Stimulated activated CD4-positive, alpha-beta T cell treated with anti-CD3 and anti-CD28 coated beads, Interleukin-4, amount 100 ng/mL, for 1 hour (primary cell): ENCODE measurements around the gene C2orf69.
"Not testable (repeated sequence)": the region's sequence is repeated elsewhere in the genome, so short reads cannot be mapped to it uniquely, and the experiment has no call there.

Experiments used
- DNase-seq: peaks from one replicate; pipeline ENCODE4 v3.0.0-alpha.2; 2020

C2orf69 gene, protein sequence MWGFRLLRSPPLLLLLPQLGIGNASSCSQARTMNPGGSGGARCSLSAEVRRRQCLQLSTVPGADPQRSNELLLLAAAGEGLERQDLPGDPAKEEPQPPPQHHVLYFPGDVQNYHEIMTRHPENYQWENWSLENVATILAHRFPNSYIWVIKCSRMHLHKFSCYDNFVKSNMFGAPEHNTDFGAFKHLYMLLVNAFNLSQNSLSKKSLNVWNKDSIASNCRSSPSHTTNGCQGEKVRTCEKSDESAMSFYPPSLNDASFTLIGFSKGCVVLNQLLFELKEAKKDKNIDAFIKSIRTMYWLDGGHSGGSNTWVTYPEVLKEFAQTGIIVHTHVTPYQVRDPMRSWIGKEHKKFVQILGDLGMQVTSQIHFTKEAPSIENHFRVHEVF

DNA sequence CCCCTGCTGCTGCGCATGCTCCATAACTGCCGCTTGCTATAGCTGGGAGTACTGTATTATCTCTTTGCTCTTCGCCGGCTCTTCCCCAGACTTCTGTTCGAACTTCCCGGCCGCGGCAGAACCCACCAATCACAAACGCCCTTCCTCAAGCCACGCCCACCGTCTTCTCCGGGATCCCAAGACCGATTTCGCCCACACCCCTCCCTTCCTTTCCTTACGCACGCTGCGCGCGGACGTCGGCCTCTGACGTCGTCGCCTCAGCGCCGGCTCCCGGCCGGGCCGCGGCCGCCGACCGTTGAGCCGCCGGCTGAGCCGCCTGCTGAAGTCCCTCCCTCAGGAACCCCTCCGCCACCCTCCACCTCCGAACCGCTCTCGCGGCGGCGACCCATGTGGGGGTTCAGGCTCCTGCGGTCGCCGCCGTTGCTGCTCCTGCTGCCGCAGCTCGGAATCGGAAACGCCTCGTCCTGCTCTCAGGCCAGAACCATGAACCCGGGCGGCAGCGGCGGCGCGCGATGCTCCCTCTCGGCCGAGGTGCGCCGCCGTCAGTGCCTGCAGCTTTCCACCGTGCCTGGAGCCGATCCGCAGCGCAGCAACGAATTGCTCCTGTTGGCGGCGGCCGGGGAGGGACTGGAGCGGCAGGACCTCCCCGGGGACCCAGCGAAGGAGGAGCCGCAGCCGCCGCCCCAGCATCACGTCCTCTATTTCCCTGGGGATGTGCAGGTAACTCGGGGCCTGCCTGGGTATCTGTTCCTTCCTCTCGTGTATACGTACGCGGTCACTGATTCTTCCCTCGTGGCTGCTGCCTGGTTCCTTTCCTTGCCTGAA lies at the start of gene C2orf69:
TSS of gene C2orf69 (plus strand) at position 242 of the 825 bp plus-strand sequence. CDS start at position 388, 146 bp downstream.
- peak; percentile 90 for DNase-seq

DNA sequence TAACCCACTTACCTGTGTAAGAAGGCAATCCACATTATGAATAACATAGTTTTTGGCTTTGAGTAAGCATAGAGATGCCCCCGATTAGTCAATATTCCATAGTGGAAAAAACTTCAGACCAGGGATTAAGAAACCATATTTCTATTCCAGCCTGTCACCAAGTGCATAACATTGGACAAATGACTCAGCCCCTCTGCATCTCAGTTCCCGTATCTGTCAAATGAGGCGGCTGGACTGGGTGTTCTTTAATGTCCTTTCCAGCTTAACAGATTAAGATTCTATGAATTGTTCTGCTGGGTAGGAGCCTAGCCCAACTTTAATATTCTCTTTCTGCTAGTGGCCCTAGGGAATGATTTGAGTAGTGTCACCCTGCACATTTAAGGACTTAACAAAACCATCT lies 48.3 kb upstream of the C2orf69 start:
- DNase-seq: no peak

DNA sequence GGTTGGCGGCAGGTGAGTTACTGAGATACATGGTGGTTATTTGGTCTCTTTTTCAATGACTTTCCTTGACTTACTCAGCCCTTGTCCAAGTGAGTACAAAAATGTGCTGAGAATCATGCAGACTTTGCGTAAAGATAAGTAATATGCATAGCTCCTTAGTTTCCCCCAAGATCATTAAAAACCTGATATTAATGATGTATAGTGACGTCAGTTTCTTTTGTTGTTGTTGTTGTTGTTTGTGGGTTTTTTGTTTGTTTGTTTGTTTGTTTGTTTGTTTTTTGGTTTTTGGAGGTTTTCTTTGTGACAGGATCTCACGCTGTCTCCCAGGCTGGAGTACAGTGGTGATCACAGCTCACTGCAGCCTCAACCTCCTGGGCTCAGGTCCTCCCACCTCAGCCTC lies 45.2 kb upstream of the C2orf69 start:
- DNase-seq: no peak

DNA sequence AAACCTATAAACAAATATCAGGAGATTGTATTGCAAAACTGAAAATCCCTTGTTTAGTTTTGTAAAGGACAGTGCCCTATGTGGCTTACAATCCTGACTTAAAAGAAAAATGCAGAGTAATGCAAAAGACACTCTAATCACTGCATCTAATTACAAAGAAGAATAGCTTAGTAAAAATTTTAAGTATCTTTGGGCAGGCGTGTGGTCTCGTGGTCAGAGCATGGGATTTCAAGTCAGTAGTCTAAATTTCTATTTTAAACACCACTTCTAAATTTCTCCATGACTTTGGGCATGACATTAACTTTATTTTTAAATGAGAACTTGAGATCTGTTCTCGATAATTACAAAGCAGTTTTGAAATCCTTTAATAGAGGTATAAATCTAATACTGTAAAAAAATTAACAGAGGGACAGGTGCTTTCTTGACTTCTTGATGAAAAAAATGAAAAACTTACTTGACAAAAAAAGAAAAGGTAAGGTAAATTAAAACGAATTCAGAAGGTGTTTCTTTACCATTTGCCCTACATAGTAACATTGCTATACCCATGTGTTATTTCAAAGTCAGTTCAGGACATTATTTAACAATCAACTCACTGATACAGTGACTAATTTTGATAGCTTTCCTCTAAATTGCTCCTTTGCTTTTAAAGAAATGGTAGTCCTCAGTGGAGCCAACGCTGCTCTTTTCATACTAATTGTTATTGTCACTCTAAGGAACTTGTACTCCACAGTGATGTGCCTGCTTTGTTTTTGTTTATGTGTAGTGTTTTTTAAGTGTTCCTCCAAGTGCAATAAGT lies 42.5 kb upstream of the C2orf69 start:
- no peak for DNase-seq

DNA sequence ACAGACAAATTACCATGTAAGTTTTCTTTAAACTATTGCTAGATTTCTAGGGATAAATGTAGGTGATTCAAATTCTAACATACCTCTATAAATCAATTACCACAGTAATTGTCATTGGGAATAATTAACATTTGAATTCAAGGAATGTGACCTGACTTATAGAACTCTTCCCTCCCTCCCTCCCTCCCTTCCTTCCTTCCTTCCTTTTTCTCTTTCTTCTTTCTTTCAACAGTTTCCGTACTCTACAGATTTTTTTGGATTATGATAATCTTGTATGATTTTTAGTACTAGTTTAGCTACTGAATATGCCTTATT lies 41.9 kb upstream of the C2orf69 start:
- DNase-seq: no peak

DNA sequence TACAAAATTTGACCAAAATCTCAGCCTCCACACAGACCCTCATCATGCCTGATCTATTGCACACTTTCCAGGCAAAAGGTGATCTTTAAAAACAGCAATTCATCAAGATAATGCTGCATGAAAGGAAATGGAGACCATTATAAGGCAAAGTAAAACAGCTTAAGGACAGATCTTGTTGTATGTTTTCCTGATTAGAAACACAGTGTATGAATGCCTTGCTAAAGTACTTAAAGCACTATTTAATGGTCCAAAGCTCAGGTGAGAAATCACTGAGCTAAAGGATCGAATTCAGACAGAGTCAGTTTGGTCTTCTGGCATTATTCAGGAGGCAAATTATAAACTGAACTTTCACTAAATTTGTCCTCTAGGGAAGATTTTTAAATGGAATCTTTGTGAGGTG lies 41.4 kb upstream of the C2orf69 start:
- DNase-seq: no peak

DNA sequence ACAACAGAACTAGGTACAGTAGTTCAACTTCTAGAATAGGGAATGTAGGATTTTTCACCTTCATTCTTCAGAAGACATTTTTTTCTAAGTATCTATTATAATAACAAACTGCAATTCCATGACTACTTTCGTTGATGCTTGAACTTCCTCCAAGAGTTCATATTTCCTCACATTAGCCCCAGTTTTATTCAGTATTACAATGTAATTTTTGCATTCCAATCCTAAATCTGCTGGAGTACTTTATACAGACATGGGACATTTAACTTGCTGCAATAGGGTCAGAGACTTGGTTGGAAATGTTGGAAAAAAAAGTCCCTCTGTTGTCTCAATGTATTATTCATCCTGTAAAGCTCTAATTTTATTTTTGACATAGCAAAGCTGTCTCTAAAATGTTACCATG lies 40.5 kb upstream of the C2orf69 start:
- no peak for DNase-seq

DNA sequence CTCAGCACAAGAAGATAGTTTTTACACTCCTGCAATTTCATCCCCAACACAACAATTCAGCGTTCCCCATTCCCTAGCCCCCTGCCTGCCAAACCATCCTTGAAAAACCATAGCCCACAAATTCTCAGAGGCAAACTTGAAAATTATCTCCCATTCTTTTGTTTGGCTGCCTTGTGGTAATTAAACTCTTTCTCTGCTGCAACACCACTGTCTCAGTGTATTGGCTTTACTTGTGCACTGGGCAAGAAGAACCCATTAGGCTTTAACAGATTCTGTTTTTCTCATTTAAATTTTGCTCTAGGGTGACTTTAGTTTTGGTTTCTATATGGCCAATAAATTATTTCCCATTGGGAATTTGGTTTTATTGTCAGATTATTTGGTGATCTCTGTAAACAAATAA lies 36.9 kb upstream of the C2orf69 start:
- DNase-seq: no peak

DNA sequence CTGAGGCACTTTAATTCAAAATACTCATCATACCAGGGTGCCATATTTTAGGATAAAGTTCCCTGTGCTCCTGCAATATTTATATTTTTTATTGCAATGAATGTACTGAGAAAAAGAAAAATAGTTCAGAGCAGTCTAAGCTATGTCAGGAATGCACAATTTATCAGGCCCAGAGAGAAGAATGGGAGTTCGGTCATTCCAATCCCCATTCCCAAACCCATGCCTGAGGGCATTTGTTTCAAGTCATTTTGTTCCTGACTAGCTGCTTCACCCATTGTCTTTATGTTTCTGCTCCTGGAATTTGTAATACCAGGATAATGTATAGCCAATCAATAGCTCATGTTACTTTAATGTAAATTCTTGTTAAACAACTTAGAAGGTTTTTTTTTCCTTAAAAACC lies 35.7 kb upstream of the C2orf69 start:
- no peak for DNase-seq

DNA sequence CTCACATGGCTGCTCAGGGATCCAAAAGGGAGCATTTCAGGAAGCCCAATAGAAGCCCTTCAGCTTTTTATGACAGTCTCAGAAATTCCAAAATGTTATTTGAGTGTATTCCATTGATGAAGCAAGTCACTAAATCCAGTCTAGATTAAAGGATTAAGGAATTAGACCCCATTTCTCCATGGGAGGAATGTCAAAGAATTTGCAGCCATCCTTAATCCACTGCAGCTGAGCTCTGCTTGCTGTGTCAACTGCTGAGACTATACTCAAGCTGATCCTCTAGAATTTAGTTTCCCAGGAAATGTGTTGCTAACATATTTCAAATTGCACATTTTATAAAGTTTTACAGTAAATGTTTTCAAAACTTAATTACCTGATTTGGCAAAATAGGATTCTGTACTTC lies 28.4 kb upstream of the C2orf69 start:
- DNase-seq: no peak

DNA sequence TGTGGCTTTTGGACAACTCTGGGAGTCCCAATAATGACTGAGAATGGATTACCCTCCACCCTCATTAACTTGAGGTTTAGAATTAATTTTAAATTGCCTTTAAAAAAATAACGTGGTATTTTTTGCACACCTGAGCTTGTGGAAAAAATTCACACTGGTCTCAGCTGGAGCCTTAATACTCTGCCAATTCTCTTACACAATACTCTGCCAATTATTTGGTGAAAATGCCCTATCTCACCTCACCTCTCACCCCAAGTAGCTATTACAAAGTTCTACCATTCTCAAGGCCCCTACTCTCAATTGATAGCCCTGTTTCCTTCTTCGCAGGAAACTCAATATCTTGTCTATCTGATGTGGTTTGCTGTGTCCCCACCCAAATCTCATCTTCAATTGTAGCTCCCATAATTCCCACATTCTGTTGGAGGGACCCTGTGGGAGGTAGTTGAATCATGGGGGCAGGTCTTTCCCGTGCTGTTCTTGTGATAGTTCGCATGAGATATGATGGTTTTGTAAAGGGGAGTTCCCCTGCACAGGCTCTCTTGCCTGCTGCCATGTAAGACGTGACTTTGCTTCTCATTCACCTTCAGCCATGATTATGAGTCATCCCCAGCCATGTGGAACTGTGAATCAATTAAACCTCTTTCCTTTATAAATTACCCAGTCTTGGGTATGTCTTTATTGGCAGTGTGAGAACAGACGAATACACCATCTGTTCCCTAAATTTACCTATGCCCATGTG lies 27.4 kb upstream of the C2orf69 start:
- no peak for DNase-seq

DNA sequence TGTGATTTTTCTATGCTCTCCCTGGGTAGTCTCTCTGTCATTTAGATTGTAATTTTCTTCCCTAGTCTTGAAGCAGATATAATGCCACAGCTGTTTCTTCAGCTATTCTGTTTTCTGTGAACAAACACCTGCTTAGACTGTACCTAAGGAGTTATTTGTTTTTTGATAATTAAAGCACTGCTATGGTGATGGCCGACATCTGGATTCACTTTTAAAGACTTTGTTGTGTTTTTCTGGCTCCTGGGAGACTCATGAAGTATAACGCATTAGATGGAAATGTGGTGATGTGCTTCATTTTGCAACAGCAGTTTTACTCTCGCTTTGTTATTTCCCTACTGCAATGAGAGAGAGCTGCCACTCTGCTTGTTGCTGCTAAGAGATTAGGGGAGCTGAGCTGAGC lies 15.7 kb upstream of the C2orf69 start:
- no peak for DNase-seq

DNA sequence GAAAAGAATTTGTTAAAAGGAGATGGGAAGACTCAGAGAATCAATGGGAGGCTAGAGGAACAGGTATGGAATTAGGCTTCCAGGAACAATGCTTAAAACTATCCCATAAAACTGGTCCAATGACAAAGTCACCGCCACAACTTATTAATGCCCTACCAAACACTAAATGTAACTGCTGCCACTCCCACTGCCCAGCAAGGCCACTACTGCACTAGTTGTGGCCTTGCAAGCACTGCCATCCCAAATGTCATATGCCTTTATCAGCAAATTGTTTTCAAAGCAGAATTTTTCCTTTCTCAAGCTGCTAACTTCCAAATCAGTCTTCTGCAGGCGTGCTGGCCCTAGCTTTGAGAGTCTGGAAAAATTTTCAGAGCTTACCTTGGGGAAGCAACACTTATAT lies 14.5 kb upstream of the C2orf69 start:
- DNase-seq: no peak

DNA sequence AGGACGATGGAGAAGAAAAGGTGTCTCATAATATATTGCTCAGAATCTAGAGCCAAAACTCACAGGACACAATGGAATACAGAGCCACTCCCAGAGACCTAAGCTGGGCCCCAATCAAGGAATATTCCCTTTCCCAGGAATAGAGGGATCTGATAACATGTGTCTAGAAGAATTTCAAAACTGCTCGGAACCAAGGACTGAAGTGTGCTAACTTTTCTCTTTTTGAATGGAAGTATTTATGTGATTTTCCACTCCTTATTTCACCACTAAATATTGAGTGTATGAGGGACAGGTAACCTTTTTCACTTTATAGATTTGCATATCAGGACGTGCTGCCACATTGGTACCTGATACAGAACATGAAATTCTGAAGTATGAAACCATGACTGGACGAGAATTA lies 9.2 kb upstream of the C2orf69 start:
- no peak for DNase-seq

DNA sequence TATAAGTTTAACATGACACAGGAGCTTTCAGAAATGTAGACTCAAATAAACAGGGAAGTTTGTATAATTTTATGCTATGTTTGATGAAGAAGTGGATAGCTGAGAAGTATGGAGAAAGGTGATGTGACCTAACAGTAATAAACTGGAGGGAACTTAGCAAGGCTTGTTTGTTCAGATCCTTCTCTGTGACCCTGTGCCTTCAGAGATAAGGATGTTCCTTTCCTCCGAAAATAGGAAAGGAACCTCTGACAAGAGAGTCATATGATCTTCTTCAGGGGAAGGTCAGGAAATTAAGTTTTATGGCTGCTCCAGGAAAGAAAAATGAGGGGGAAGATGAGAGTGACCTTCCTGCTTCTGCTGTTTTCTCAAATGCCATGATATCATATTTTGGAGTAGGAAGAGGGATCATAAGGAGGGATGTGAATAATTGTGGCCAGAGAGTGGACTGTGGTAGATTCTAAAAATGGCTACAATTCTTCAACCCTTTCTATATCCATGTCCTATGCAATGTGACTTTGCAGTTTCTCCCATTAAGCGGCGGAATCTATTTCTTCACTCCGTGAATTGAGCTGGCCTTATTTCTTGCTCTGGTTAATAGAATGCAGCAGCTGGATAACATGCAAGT lies 8.5 kb upstream of the C2orf69 start:
- DNase-seq: no peak

DNA sequence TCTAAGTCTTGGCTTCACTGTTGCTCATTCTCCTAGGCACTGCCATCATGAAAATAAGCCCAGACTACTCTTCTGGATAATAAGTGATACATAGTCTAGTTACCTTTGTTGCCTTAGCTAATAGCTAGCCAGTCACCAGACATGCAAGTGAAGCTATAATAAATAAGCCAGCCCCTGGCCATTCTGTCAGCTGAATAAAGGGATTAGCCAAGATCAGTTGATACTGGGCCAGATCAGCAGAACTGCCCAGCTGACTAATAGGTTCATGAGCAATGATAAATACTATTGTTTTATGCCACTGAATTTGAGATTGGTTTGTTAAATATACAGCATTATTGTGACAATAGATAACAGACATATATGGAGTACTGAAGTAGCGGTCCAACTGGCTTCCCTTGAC lies 8.0 kb upstream of the C2orf69 start:
- no peak for DNase-seq

DNA sequence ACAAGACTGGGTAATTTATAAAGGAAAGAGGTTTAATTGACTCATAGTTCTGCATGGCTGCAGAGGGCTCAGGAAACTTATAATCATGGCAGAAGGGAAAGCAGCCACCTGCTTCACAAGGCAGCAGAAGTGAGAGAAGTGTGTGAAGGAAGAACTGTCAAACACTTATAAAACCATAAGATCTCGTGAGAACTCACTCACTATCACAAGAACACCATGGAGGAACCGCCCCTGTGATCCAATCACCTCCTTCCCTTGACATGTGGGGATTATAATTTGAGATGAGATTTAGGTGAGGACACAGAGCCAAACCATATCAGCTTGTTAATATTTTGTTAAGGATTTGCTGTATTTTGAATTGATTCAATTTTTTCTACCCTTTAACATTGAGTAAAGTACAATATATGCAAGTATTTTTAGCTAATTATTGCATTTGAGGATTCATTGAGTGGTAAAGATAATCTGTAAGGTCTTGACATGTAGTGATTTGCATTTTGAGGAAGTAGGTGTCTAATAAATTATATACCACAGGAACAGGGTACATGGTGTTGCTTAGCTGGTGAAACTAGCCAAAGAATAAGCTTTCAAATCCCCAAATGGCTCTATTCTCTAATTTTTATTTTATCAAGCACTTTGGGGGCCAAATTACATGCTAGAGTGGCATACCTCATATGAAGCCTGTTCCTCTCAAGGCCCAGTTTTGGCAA lies 3.9 kb upstream of the C2orf69 start:
- DNase-seq: no peak

DNA sequence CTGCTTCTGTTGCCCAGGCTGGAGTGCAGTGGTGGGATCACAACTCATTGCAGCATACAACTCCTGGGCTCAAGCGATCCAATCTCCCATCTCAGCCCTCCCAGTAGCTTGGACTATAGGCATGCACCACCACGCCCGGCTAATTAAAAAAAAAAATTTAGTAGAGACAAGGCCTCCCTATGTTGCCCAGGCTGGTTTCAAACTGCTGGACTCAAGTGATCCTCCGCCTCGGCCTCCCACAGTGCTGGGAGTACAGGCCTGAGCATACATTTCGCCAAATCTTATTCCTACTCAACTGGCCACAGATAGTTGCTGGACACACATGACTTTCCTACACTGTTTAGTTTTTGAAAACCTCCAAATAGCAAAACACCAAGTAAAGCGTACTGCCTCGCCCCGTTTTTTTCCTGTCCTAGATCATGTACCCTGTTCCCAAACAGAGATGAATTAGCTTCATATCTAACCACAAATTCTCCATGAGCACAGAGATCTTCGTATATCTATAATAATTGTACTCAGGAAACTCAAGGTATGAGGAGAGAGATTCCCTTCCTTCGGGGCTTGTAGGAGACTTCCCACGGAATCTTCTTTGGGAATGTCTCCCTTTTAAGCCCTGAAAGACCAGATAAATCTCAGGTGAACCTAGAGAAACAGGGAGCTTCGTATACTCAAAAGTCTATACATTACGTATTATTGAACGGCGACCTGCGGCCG lies 598 bp upstream of the C2orf69 start:
- no peak for DNase-seq

DNA sequence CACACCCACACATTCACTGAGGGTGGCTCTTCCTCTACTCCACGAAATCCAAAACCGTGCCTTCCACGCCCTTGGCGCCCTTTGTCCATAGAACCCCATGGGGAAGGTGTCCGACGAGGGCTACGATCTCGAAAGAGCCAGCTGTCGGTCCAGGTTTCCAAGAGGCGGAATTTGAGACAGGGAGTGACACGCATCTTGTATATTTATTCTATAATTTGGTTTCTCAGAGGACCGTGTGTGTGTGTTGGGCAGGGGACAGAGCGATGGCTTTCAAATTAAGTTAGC lies 726 bp downstream of the C2orf69 start:
- DNase-seq: no peak

DNA sequence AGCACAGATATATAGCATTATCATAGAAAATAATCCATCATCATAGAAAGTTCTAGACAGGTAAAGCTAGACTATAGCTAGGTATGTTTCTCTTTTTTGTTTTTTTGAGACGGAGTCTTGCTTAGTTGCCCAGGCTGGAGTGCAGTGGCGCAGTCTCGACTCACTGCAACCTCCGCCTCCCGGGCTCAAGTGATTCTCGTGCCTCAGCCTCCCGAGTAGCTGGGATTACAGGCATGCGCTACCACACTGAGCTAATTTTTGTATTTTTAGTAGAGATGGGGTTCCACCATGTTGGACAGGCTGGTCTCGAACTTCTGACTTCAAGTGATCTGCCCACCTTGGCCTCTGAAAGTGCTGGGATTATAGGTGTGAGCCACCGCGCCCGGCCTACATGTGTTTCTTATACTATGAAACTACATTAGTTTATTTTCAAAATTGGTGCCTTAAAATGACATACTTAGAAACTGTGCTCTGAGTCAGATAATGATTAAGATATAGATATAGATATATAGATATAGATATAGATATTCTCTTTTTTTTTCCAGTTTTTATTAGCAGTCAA lies 1.5 kb downstream of the C2orf69 start:
- not testable (repeated sequence) for DNase-seq

DNA sequence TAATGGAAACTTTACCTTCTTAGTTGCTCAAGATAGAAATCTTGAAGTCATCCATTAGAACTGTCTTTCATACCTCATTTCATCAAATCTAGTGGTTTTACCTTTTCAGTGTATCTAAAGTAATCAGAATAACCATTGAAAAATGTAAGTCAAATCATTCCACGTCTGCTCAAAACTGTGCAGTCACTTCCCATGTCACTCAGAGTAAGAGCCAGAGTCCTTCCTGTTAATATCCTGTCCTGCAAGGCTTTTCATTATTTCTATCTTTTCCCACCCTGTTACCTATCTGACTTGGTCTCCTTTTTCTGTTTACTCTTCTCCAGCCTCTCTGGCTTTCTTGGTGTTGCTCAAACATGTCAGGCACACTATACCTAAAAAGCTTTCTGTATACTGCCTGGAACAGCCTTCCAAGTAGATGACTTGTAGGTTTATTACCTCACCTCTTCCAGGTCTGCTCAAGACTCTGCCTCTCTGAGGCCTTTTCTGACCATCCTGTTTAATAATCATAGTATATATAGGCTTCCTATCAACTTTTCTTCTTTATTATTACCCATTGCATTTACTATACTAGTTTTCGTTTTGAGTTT lies 3.4 kb downstream of the C2orf69 start:
- DNase-seq: no peak
